ENCODE results near the gene NBEA. TPM values are rescaled to one million over a fixed set of nuclear protein-coding genes. Genes with fewer than 3 reads are reported as not detected.

NBEA gene
- total RNA-seq, 6 experiments from 2014 or later = 5.6 to 9.6 (median 6.9) TPM

DNA sequence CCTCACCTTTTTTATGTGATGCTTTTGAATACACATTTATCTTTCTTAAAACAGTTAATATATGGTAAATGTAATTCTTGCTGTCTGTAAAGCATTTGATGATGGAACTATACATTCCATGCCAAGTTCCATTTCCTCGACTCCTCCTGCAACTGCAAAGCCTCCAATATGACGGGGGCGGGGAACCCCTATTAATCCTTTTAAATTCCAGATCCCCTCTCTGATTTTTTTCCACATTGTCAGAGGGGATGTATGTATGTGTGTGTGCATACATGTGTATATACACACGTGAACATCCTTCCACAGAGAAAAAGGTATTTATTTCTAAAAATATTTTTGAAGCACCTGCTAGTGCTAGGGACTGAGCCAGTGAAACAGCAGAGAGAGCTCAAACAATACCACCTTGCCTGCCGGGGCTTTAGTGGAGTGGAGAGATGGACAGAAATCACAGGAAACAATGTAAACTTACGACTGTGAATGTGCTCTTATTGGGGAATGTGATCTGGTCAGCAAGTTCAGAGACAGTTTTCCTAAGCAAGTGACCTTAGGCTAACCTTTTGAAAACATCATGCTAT, 559.7 kb downstream of the NBEA start:
- Mint-ChIP-seq H3K27ac (no peak overlapping the region), H3K9me3 (no peaks in the 10 kb centered on the region), H3K36me3 (ENCODE audit: low read depth) (no peaks in the 10 kb centered on the region), H3K27me3 (ENCODE audit: insufficient read depth) (no peaks in the 10 kb centered on the region; the same call in 1 of the 2 replicates), H3K4me3 (no peak overlapping the region), H3K4me1 (ENCODE audit: low read depth) (peaks cover 12% of the 10 kb centered on the region)
- no peak for TF ChIP-seq CTCF (IDR thresholded peaks at IDR 0.05)
- no peak for DNase-seq

DNA sequence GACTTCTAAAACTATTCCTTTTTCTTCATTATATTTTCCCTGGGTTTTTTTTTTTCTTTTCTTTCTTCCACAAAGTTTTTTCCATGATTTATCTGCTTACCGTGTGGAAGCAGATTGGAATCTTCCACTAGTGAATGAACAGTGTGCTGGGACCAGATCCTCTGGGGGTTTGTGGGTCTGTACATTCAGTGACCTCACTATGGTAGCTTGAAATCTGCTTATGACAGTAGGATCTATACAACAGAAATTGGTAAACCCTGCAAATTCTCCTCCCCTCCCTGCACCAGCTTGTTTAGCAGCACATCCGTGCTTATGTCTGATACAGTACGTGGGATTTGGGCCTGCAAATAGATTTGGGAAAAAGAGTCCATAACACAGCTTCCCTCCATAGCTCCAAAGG, 560.4 kb downstream of the NBEA start:
- DNase-seq = no peak
- Mint-ChIP-seq H3K4me3 (no peak overlapping the region), H3K27ac (no peak overlapping the region), H3K36me3 (ENCODE audit: low read depth) (no peaks in the 10 kb centered on the region), H3K9me3 (no peaks in the 10 kb centered on the region), H3K4me1 (ENCODE audit: low read depth) (peaks cover 12% of the 10 kb centered on the region), H3K27me3 (ENCODE audit: insufficient read depth) (no peaks in the 10 kb centered on the region; the same call in 1 of the 2 replicates)
- TF ChIP-seq CTCF (IDR thresholded peaks at IDR 0.05) = no peak

DNA sequence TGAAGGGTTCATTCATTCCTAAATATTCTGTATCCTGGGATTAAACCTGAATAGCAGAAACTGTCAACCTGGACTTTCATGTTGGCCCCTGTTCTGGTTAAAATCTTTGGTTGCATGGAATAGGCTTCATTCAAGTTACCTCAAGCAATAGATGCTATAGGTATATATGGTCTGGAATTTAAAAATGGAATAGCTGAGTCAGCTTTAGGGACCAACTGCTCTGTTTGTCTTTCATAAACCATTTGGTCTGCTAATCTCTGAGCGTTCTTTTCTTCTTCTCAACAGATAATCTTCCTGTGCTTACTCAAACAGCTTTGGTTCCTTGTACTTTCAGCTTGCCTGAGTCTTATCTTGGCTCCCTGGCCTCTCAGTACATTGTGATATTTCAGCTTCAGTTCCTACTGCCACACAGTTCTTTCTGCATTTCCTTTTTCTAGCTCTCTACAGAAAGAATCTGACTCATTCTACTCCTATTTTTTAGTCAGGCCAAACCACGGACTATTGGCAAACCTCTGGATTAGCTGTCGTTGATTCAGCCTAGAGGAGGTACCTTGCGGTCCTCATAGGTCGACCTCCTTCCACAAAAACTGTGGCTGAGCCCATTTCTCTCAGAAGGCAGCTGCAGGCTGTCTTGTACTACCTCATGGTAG, 570.3 kb downstream of the NBEA start:
- Mint-ChIP-seq H3K27me3 (ENCODE audit: insufficient read depth) (peaks cover 1% of the 10 kb centered on the region; the same call in 1 of the 2 replicates), H3K27ac (peak overlapping the region; percentile 80), H3K4me3 (peak overlapping the region; percentile 67)

GRCh38 chr13:35514061-35514477, 572.0 kb downstream of the NBEA start:
- DNase-seq = no peak
- Mint-ChIP-seq H3K27ac (no peak overlapping the region), H3K27me3 (ENCODE audit: insufficient read depth) (peaks cover 1% of the 10 kb centered on the region; the same call in 1 of the 2 replicates), H3K36me3 (ENCODE audit: low read depth) (no peaks in the 10 kb centered on the region), H3K9me3 (no peaks in the 10 kb centered on the region), H3K4me1 (ENCODE audit: low read depth) (peaks cover 18% of the 10 kb centered on the region), H3K4me3 (no peak overlapping the region)
- TF ChIP-seq CTCF (IDR thresholded peaks at IDR 0.05) = no peak

More for the DNA sequence above, 570.3 kb downstream of the NBEA start:
- Mint-ChIP-seq H3K9me3 (no peaks in the 10 kb centered on the region), H3K4me1 (ENCODE audit: low read depth) (peaks cover 18% of the 10 kb centered on the region), H3K36me3 (ENCODE audit: low read depth) (no peaks in the 10 kb centered on the region)
- DNase-seq = peak; percentile 95
- no peak for TF ChIP-seq CTCF (IDR thresholded peaks at IDR 0.05)

GRCh38 chr13:35514801-35515502, 572.9 kb downstream of the NBEA start:
- no peak overlapping the region for H3K27ac Mint-ChIP-seq
- DNase-seq = no peak
- H3K4me3 Mint-ChIP-seq = no peak overlapping the region
- TF ChIP-seq CTCF (IDR thresholded peaks at IDR 0.05) = no peak
- no peaks in the 10 kb centered on the region for H3K9me3 Mint-ChIP-seq
- H3K36me3 Mint-ChIP-seq (ENCODE audit: low read depth) = no peaks in the 10 kb centered on the region
- H3K27me3 Mint-ChIP-seq (ENCODE audit: insufficient read depth) = peaks cover 1% of the 10 kb centered on the region; the same call in 1 of the 2 replicates
- H3K4me1 Mint-ChIP-seq (ENCODE audit: low read depth) = peaks cover 18% of the 10 kb centered on the region

Measured in HFFc6 (cell line).